Neural progenitor cell (in vitro differentiated cells): ENCODE measurements around the gene LRIG2.

ENCODE experiments used
- CTCF ChIP-seq: fragments of 200-600 bp; sonication (generic); IDR thresholded peaks from 2 replicates; pipeline ENCODE4 v1.5.1; 2017; ENCODE audit warnings: antibody characterized with exemption, mild to moderate bottlenecking
- EZH2 ChIP-seq: fragments of 200-600 bp; sonication (generic); IDR thresholded peaks from 2 replicates; pipeline ENCODE4 v1.6.1; 2017; ENCODE audit warnings: antibody characterized with exemption, mild to moderate bottlenecking, moderate library complexity

- TF ChIP-seq CTCF, result no peak
- TF ChIP-seq EZH2, result no peak
Measured at GRCh38 chr1:113036639-113037321, 36.2 kb upstream of the LRIG2 start.
